Peyer's patch (tissue), 4 donors: Measurements from ENCODE around the gene KRT72. TPM values are rescaled to one million over a fixed set of nuclear protein-coding genes. Genes with fewer than 3 reads are reported as not detected.

ENCODE experiments used
- DNase-seq, 3 donors: peaks; one replicate each; pipeline ENCODE4 v3.0.0-alpha.2; 2017 to 2019
- H3K27ac ChIP-seq, 4 donors: fragments of 200-600 bp; sonication (generic); one replicate each; pipeline ENCODE4 v1.5.1; 2016 to 2019
- H3K27me3 ChIP-seq, 2 donors: fragments of 200-600 bp; sonication (generic); one replicate each; pipeline ENCODE4 v1.5.1; 2019
- H3K36me3 ChIP-seq, 3 donors: fragments of 200-600 bp; sonication (generic); one replicate each; pipeline ENCODE4 v1.5.1; 2016 to 2019
- H3K4me1 ChIP-seq, 4 donors: fragments of 200-600 bp; sonication (generic); one replicate each; pipeline ENCODE4 v1.5.1; 2016 to 2019
- H3K4me3 ChIP-seq, 4 donors: fragments of 200-600 bp; sonication (generic); 1 replicate in 3 of 4; 2 replicates in 1 of 4; pipeline ENCODE4 v1.5.1; 2016 to 2019; ENCODE audit warnings: mild to moderate bottlenecking in 1 of 4
- H3K9me3 ChIP-seq, 4 donors: fragments of 200-600 bp; sonication (generic); one replicate each; pipeline ENCODE4 v1.5.1; 2016 to 2019; ENCODE audit warnings: mild to moderate bottlenecking in 1 of 4
- POLR2A ChIP-seq, 2 donors: fragments of 450-650 bp; IDR thresholded peaks; one replicate each; pipeline ENCODE4 v1.5.1; 2017; ENCODE audit warnings: antibody characterized with exemption in 2 of 2, mild to moderate bottlenecking in 2 of 2, moderate library complexity in 2 of 2
- total RNA-seq, 4 donors: library from RNA; depleted of rRNA; stranded (reverse); fragments of >200 nt; gene quantifications; one replicate each; pipeline ENCODE4 v1.1.0, GENCODE V29; 2016
- TF ChIP-seq, protein P1 (sequence below), 6 experiments: fragments of 450-650 bp in 4 of 6; fragments of 200-600 bp in 2 of 6; sonication (generic) in 1 of 6; IDR thresholded peaks; one replicate each; pipeline ENCODE4 v1.5.1; 2017 to 2019; ENCODE audit warnings: antibody characterized with exemption in 6 of 6, mild to moderate bottlenecking in 3 of 6, moderate library complexity in 1 of 6

KRT72 gene
- total RNA-seq, 4 donors from 2014 or later = 1.1 to 4.5 (median 2.3) TPM; not detected in 1

DNA sequence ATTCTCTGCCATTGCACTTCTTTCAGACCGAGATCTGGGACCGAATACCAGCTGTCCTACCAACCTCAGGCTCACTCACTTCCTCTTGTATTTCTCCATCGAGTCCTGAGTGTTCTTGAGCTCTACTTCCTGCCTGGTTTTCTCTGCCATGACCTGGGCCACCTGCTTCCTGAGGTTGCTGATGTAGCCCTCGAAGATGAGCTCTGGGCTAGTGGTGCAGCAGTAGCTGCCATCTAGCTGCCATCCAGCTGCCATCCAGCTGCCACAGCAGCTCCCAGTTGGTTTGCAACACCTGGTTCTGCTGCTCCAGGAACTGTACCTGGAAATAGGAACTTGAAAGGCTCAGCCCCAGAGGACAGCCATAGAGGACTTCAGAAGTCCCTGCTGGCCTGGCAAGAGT lies 32.1 kb upstream of the KRT72 start:
- Histone ChIP-seq H3K4me1 (no peaks in the 10 kb centered on the region), H3K27me3 (no peaks in the 10 kb centered on the region), H3K36me3 (no peaks in the 10 kb centered on the region), H3K9me3 (no peaks in the 10 kb centered on the region), H3K4me3 (no peak overlapping the region), H3K27ac (no peak overlapping the region)
- TF ChIP-seq, protein P1, sequence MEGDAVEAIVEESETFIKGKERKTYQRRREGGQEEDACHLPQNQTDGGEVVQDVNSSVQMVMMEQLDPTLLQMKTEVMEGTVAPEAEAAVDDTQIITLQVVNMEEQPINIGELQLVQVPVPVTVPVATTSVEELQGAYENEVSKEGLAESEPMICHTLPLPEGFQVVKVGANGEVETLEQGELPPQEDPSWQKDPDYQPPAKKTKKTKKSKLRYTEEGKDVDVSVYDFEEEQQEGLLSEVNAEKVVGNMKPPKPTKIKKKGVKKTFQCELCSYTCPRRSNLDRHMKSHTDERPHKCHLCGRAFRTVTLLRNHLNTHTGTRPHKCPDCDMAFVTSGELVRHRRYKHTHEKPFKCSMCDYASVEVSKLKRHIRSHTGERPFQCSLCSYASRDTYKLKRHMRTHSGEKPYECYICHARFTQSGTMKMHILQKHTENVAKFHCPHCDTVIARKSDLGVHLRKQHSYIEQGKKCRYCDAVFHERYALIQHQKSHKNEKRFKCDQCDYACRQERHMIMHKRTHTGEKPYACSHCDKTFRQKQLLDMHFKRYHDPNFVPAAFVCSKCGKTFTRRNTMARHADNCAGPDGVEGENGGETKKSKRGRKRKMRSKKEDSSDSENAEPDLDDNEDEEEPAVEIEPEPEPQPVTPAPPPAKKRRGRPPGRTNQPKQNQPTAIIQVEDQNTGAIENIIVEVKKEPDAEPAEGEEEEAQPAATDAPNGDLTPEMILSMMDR (IDR thresholded peaks at IDR 0.05) = no peak
- no peak for TF ChIP-seq POLR2A (IDR thresholded peaks at IDR 0.05)
- no peak for DNase-seq

DNA sequence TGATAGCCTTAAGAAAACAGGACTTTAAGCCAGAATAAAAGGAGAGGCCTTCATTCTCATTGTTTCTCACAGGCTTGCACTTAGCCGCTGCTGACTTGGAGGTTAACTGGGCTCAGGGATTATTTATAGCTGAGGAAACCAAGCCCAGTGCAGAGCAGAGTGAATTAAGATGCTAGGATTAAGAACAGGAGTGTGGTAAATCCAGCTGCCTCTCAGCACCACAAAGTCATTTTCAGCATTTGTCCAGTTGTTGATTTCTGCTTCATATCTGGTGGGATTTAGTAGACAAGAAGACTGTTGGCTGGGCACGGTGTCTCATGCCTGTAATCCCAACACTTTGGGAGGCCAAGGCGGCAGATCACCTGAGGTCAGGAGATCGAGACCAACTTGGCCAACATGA lies 31.4 kb upstream of the KRT72 start:
- H3K36me3 ChIP-seq = no peaks in the 10 kb centered on the region
- H3K9me3 ChIP-seq = no peaks in the 10 kb centered on the region
- no peaks in the 10 kb centered on the region for H3K4me1 ChIP-seq
- TF ChIP-seq, protein P1 (IDR thresholded peaks at IDR 0.05) = no peak
- TF ChIP-seq POLR2A (IDR thresholded peaks at IDR 0.05) = no peak
- H3K27ac ChIP-seq = no peak overlapping the region
- DNase-seq = no peak
- no peaks in the 10 kb centered on the region for H3K27me3 ChIP-seq
- H3K4me3 ChIP-seq = no peak overlapping the region

DNA sequence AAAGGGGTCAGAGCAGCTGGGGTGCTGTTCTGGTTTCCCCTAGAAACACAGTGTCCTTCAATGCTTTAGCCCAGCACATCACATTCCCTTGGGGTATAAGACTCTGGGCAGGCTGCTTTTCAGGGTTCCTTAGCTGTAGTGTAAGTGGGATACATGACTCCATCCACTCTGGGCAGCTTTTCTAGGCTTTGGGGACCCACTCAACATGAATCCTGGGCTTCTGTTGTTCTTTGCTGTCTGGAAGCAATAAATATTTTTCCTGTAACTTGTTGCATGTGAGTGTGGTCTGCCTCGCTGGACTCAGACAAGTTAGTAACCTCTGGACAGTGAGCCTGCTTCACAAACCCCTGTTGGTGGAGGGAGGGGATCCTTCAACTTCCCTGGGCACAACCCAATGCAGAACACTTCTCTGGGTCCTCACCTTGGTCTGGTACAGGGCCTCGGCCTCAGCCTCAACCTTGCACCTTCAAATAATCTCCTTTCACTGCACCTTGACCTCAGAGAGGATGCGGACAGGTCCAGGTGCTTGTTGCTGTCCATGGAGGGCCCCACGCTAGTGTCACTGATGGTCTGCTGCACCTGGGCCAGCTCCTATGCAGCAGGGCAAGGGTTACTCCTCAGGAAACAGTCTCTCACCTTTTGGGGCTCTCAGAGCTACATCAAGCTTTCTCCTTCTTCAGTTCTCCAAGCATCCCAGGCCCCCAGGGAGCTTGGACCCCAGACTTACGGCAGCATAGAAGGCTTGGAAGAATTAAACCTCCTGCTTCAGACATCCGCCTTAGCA lies 30.6 kb upstream of the KRT72 start:
- H3K4me3 ChIP-seq = no peak overlapping the region
- no peaks in the 10 kb centered on the region for H3K4me1 ChIP-seq
- no peaks in the 10 kb centered on the region for H3K9me3 ChIP-seq
- no peaks in the 10 kb centered on the region for H3K36me3 ChIP-seq
- TF ChIP-seq POLR2A (IDR thresholded peaks at IDR 0.05) = no peak
- TF ChIP-seq, protein P1 (IDR thresholded peaks at IDR 0.05) = no peak
- DNase-seq = no peak
- H3K27ac ChIP-seq = no peak overlapping the region
- H3K27me3 ChIP-seq = no peaks in the 10 kb centered on the region

DNA sequence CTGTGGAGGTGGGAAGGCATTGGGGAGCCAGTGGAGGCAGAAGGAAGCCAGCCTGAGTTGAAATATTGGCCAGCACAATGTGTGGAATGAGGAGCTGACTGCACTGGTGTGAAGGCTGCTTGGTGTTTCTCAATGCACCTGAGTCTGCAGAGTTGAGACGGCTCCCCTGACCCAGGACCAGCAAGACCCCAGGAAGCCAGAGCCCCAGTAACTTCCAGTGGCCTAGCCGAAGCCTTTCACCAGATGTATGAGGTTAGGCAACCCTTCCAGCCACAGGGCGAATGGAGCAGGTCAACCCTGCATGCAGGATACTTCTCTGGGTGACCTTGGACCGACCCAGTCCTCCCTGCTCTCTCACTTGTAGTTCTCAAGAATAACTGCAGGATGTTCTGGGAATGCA lies 30.0 kb upstream of the KRT72 start:
- Histone ChIP-seq H3K36me3 (no peaks in the 10 kb centered on the region), H3K9me3 (no peaks in the 10 kb centered on the region), H3K27ac (no peak overlapping the region), H3K27me3 (no peaks in the 10 kb centered on the region), H3K4me3 (no peak overlapping the region), H3K4me1 (no peaks in the 10 kb centered on the region)
- DNase-seq = no peak
- no peak for TF ChIP-seq POLR2A (IDR thresholded peaks at IDR 0.05)
- TF ChIP-seq, protein P1 (IDR thresholded peaks at IDR 0.05) = no peak

DNA sequence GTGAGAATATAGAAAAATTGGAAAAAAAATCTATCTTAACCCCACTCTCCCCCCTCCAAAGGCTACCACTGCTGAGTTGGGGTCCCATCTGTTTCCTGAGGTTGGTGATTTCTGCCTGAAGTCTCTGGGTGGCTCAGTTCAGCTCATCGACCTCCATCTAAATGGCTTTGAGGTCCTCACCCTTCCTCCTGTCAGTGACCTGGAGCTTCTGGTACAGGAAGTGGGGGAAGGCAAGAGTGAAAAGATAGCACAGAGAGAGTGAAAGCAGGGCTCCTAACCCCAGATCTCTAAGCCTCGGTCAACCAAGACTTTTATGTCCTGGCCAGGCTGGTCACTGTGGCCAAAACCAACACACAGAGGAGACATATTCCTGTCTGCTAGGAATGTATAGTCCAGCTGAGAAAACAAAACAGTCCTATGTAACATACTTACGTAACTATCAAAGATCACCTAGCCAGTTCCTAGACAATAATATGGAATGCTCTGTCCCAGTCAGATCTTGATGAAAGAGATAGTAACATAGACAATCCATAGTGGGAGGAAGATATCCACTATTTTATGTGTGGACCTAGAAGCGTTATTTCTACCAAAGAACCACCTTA lies 29.4 kb upstream of the KRT72 start:
- no peaks in the 10 kb centered on the region for H3K4me1 ChIP-seq
- no peaks in the 10 kb centered on the region for H3K9me3 ChIP-seq
- H3K27ac ChIP-seq = no peak overlapping the region
- no peak for DNase-seq
- H3K36me3 ChIP-seq = no peaks in the 10 kb centered on the region
- H3K27me3 ChIP-seq = no peaks in the 10 kb centered on the region
- no peak overlapping the region for H3K4me3 ChIP-seq
- TF ChIP-seq, protein P1 (IDR thresholded peaks at IDR 0.05) = no peak
- TF ChIP-seq POLR2A (IDR thresholded peaks at IDR 0.05) = no peak
